ENCODE results near the gene TTC14. TPM values are rescaled to one million over a fixed set of nuclear protein-coding genes. Genes with fewer than 3 reads are reported as not detected.

Gene TTC14
- polyA plus RNA-seq, 1 donor from 2014 or later: 163 TPM

DNA sequence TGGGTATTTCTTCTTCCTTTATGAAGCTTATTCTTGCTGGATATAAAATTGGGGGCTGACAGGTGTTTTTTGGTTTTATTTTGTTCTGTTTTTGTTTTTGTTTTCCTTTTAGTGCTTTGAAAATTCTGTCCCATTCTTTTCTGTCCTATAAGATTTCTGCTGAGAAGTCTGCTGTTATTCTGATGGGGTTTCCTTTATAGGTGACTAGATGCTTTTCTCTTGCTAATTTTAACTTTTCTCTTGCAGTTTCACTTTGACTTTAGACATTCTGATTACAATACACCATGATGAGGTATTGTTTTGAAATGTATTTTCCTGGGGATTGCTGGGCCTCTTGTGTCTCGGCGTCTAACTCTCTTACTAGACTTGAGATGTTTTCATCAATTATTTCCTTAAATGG is 22.8 kb downstream of the TTC14 start:
- no peaks in the 10 kb centered on the region for H4K20me1 ChIP-seq (ENCODE audit: insufficient read depth)
- H3K27me3 ChIP-seq (ENCODE audit: insufficient read depth, low read depth, low read length): no peaks in the 10 kb centered on the region
- no peak overlapping the region for H2AFZ ChIP-seq (ENCODE audit: low read depth, low read length)
- H3K9ac ChIP-seq (ENCODE audit: low read length): no peak overlapping the region
- H3K4me3 ChIP-seq (ENCODE audit: low read length): no peak overlapping the region
- TF ChIP-seq EP300 (conservative IDR thresholded peaks at IDR 0.05; ENCODE audit: poor library complexity, severe bottlenecking) (no peak), MXI1 (conservative IDR thresholded peaks at IDR 0.05; ENCODE audit: poor library complexity, severe bottlenecking) (no peak), EZH2 (IDR thresholded peaks at IDR 0.05; ENCODE audit: borderline replicate concordance, insufficient read depth, low read length, poor library complexity, severe bottlenecking) (no peak), POLR2AphosphoS5 (IDR thresholded peaks at IDR 0.05) (no peak), RAD21 (conservative IDR thresholded peaks at IDR 0.05) (no peak), TAF1 (IDR thresholded peaks at IDR 0.05; ENCODE audit: low read depth) (no peak), SMC3 (conservative IDR thresholded peaks at IDR 0.05; ENCODE audit: poor library complexity) (no peak)
- TF ChIP-seq, protein P1, sequence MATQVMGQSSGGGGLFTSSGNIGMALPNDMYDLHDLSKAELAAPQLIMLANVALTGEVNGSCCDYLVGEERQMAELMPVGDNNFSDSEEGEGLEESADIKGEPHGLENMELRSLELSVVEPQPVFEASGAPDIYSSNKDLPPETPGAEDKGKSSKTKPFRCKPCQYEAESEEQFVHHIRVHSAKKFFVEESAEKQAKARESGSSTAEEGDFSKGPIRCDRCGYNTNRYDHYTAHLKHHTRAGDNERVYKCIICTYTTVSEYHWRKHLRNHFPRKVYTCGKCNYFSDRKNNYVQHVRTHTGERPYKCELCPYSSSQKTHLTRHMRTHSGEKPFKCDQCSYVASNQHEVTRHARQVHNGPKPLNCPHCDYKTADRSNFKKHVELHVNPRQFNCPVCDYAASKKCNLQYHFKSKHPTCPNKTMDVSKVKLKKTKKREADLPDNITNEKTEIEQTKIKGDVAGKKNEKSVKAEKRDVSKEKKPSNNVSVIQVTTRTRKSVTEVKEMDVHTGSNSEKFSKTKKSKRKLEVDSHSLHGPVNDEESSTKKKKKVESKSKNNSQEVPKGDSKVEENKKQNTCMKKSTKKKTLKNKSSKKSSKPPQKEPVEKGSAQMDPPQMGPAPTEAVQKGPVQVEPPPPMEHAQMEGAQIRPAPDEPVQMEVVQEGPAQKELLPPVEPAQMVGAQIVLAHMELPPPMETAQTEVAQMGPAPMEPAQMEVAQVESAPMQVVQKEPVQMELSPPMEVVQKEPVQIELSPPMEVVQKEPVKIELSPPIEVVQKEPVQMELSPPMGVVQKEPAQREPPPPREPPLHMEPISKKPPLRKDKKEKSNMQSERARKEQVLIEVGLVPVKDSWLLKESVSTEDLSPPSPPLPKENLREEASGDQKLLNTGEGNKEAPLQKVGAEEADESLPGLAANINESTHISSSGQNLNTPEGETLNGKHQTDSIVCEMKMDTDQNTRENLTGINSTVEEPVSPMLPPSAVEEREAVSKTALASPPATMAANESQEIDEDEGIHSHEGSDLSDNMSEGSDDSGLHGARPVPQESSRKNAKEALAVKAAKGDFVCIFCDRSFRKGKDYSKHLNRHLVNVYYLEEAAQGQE (IDR thresholded peaks at IDR 0.05; ENCODE audit: borderline replicate concordance): no peak
- TF ChIP-seq, protein P2, sequence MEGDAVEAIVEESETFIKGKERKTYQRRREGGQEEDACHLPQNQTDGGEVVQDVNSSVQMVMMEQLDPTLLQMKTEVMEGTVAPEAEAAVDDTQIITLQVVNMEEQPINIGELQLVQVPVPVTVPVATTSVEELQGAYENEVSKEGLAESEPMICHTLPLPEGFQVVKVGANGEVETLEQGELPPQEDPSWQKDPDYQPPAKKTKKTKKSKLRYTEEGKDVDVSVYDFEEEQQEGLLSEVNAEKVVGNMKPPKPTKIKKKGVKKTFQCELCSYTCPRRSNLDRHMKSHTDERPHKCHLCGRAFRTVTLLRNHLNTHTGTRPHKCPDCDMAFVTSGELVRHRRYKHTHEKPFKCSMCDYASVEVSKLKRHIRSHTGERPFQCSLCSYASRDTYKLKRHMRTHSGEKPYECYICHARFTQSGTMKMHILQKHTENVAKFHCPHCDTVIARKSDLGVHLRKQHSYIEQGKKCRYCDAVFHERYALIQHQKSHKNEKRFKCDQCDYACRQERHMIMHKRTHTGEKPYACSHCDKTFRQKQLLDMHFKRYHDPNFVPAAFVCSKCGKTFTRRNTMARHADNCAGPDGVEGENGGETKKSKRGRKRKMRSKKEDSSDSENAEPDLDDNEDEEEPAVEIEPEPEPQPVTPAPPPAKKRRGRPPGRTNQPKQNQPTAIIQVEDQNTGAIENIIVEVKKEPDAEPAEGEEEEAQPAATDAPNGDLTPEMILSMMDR (IDR thresholded peaks at IDR 0.05; ENCODE audit: poor library complexity, severe bottlenecking): no peak
- H3K79me2 ChIP-seq (replicated peaks; ENCODE audit: insufficient read depth, low read length): no peaks in the 10 kb centered on the region
- no peak overlapping the region for H3K27ac ChIP-seq (ENCODE audit: low read length)
- no peaks in the 10 kb centered on the region for H3F3A ChIP-seq (ENCODE audit: insufficient read depth, low read length, poor library complexity, severe bottlenecking)
- no peaks in the 10 kb centered on the region for H3K9me3 ChIP-seq (ENCODE audit: low read length)
- H3K4me2 ChIP-seq (ENCODE audit: low read length): no peak overlapping the region
- no peaks in the 10 kb centered on the region for H3K36me3 ChIP-seq (ENCODE audit: insufficient read depth, low read length)
- H3K9me2 ChIP-seq (ENCODE audit: insufficient read depth, low read length): no peaks in the 10 kb centered on the region

DNA sequence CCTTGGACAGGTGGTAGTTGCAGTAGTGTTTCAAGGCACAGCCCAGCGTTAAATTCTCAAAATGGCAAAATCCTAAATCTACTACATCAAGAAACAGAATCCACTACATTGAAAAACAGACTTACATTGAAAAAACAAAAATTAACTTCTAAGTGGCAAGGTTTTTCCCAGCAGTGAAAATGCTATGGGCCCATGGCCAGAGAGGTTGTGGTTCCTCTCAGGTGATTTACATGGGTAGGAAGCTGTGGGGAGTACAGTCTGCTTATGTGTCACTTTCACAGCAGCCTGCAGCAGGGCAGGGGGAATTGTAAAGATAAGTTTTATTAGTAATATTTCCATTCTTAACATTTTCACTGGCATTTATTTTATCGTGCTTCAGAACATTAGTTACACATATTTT is 24.9 kb downstream of the TTC14 start:
- Histone ChIP-seq H3K9me2 (ENCODE audit: insufficient read depth, low read length) (no peaks in the 10 kb centered on the region), H3K9ac (ENCODE audit: low read length) (no peak overlapping the region), H3K9me3 (ENCODE audit: low read length) (no peaks in the 10 kb centered on the region)

More for the DNA sequence above, 24.9 kb downstream of the TTC14 start:
- no peak for TF ChIP-seq TAF1 (IDR thresholded peaks at IDR 0.05; ENCODE audit: low read depth)
- TF ChIP-seq, protein P1 (IDR thresholded peaks at IDR 0.05; ENCODE audit: borderline replicate concordance): no peak
- no peak for TF ChIP-seq EZH2 (IDR thresholded peaks at IDR 0.05; ENCODE audit: borderline replicate concordance, insufficient read depth, low read length, poor library complexity, severe bottlenecking)
- no peak for TF ChIP-seq POLR2AphosphoS5 (IDR thresholded peaks at IDR 0.05)
- TF ChIP-seq, protein P2 (IDR thresholded peaks at IDR 0.05; ENCODE audit: poor library complexity, severe bottlenecking): no peak
- TF ChIP-seq RAD21 (conservative IDR thresholded peaks at IDR 0.05): no peak
- TF ChIP-seq MXI1 (conservative IDR thresholded peaks at IDR 0.05; ENCODE audit: poor library complexity, severe bottlenecking): no peak
- no peak for TF ChIP-seq EP300 (conservative IDR thresholded peaks at IDR 0.05; ENCODE audit: poor library complexity, severe bottlenecking)
- TF ChIP-seq SMC3 (conservative IDR thresholded peaks at IDR 0.05; ENCODE audit: poor library complexity): no peak
- H3K4me3 ChIP-seq (ENCODE audit: low read length): no peak overlapping the region
- H3K79me2 ChIP-seq (replicated peaks; ENCODE audit: insufficient read depth, low read length): no peaks in the 10 kb centered on the region
- H3K4me2 ChIP-seq (ENCODE audit: low read length): no peak overlapping the region
- H3K36me3 ChIP-seq (ENCODE audit: insufficient read depth, low read length): no peaks in the 10 kb centered on the region
- no peak overlapping the region for H2AFZ ChIP-seq (ENCODE audit: low read depth, low read length)
- no peaks in the 10 kb centered on the region for H3F3A ChIP-seq (ENCODE audit: insufficient read depth, low read length, poor library complexity, severe bottlenecking)
- no peaks in the 10 kb centered on the region for H4K20me1 ChIP-seq (ENCODE audit: insufficient read depth)
- H3K27ac ChIP-seq (ENCODE audit: low read length): no peak overlapping the region
- no peaks in the 10 kb centered on the region for H3K27me3 ChIP-seq (ENCODE audit: insufficient read depth, low read depth, low read length)
